A549 (cell line): Measurements from ENCODE around the gene SNCB. TPM values are rescaled to one million over a fixed set of nuclear protein-coding genes. Genes with fewer than 3 reads are reported as not detected.

Experiments
- ATAC-seq, 2 experiments: fragments of 200-7000 bp in 1 of 2; fragments of >200 bp in 1 of 2; cut with Nextera tagmentation in 1 of 2; cut with Tn5 transposase in 1 of 2; 3 replicates each; pipeline versions ENCODE4 v1.8.0 to v1.9.1; 2018 to 2020; ENCODE audit warnings: mild to moderate bottlenecking in 1 of 2, moderate library complexity in 1 of 2
- CTCF ChIA-PET: fragments of 300-600 bp; sonication (Branson Sonifier 250); formaldehyde crosslinking; extraction: SDS; loops from one replicate; lab custom pipeline; 2021; ENCODE audit warnings: antibody characterized with exemption, inconsistent platforms; lab: Yijun Ruan, JAX
- POLR2A ChIA-PET: fragments of 350-600 bp; formaldehyde crosslinking; extraction: SDS; loops from one replicate; lab custom pipeline; 2021; ENCODE audit warnings: antibody characterized with exemption, inconsistent platforms; lab: Yijun Ruan, JAX
- DNase-seq, 2 experiments: peaks; one replicate each; pipeline versions ENCODE4 v3.0.0 to v3.0.0-alpha.2; 2011 to 2016; ENCODE audit warnings: low read depth in 1 of 2, low spot score in 1 of 2
- FAIRE-seq: peaks from 2 replicates; lab custom pipeline; 2011; peaks lifted over from hg19 to GRCh38; lab: Jason Lieb, UNC
- H3K27ac ChIP-seq, 2 experiments: fragments of >200 bp; sonication (Bioruptor Twin); formaldehyde crosslinking; 3 replicates each; pipeline ENCODE4 v1.5.1; 2016 to 2017
- H3K4me1 ChIP-seq: fragments of >200 bp; sonication (Bioruptor Twin); formaldehyde crosslinking; 3 replicates; pipeline ENCODE4 v1.6.1; 2016
- H3K4me2 ChIP-seq: fragments of >200 bp; sonication (Bioruptor Twin); formaldehyde crosslinking; 3 replicates; pipeline ENCODE4 v1.6.1; 2016
- H3K4me3 ChIP-seq: fragments of >200 bp; sonication (Bioruptor Twin); formaldehyde crosslinking; 3 replicates; pipeline ENCODE4 v1.5.1; 2016
- H3K9me3 ChIP-seq: fragments of >200 bp; sonication (Bioruptor Twin); formaldehyde crosslinking; 3 replicates; pipeline ENCODE4 v1.6.1; 2016
- BHLHE40 ChIP-seq: IDR thresholded peaks from 2 replicates; pipeline ENCODE4 v1.6.1; 2012; ENCODE audit warnings: low read depth, low read length, inconsistent platforms
- CBX2 ChIP-seq: fragments of 200-600 bp; sonication (generic); IDR thresholded peaks from 2 replicates; pipeline ENCODE4 v1.6.1; 2016; ENCODE audit warnings: low read depth, mild to moderate bottlenecking, borderline replicate concordance
- CEBPB ChIP-seq, 2 experiments: fragments of >200 bp in 1 of 2; sonication (Bioruptor Twin) in 1 of 2; formaldehyde crosslinking in 1 of 2; IDR thresholded peaks; 2 replicates each; pipeline ENCODE4 v1.6.1; 2012 to 2016
- EHMT2 ChIP-seq: fragments of 200-600 bp; sonication (generic); IDR thresholded peaks from 2 replicates; pipeline ENCODE4 v1.6.1; 2016; ENCODE audit warnings: antibody characterized with exemption, low read depth, mild to moderate bottlenecking, moderate library complexity
- MYC ChIP-seq: IDR thresholded peaks from 2 replicates; pipeline ENCODE4 v1.6.1; 2012; ENCODE audit warnings: mild to moderate bottlenecking, inconsistent platforms, low read length, improper control_type of control experiment, borderline replicate concordance
- PHF8 ChIP-seq: fragments of 200-600 bp; sonication (generic); IDR thresholded peaks from 2 replicates; pipeline ENCODE4 v1.6.1; 2016; ENCODE audit warnings: low read depth, mild to moderate bottlenecking, antibody characterized with exemption, moderate library complexity, borderline replicate concordance
- POLR2A ChIP-seq: IDR thresholded peaks from 2 replicates; pipeline ENCODE4 v1.6.1; 2012; ENCODE audit warnings: mild to moderate bottlenecking, low read length
- POLR2AphosphoS2 ChIP-seq: conservative IDR thresholded peaks from 2 replicates; pipeline ENCODE4 v1.6.1; 2012; ENCODE audit warnings: low read length, improper control_type of control experiment, inconsistent platforms
- RFX5 ChIP-seq: fragments of 450-650 bp; IDR thresholded peaks from 2 replicates; pipeline ENCODE4 v1.7.1; 2014; ENCODE audit warnings: antibody characterized with exemption, mild to moderate bottlenecking, moderate library complexity
- SREBF2 ChIP-seq: fragments of 450-650 bp; IDR thresholded peaks from 2 replicates; pipeline ENCODE4 v1.6.1; 2014; ENCODE audit warnings: mild to moderate bottlenecking, moderate library complexity
- ZFP36 ChIP-seq: fragments of 450-650 bp; IDR thresholded peaks from 2 replicates; pipeline ENCODE4 v1.6.1; 2014; ENCODE audit warnings: borderline replicate concordance; ENCODE audit not compliant: partially characterized antibody
- WGBS: methylation state at CpG from one replicate; pipeline ENCODE4 v1.1.6; 2017; ENCODE audit errors: missing lambda C conversion rate; 5-methylcytosine and 5-hydroxymethylcytosine counted together
- polyA plus RNA-seq, 4 experiments: library from polyadenylated mRNA; depleted of rRNA in 3 of 4; stranded (reverse); fragments of >200 nt; fragmentation: RNase III in 1 of 4; extraction: RNeasy Plus Mini Kit Qiagen cat#74134 plus additional on column Dnase treatment in 1 of 4; gene quantifications; 2 replicates in 3 of 4; 3 replicates in 1 of 4; pipeline ENCODE4 v1.2.3, GENCODE V29; 2011 to 2017
- TF ChIP-seq, protein P1 (sequence below): fragments of 200-600 bp; sonication (generic); IDR thresholded peaks from 2 replicates; pipeline ENCODE4 v1.6.1; 2016; ENCODE audit warnings: antibody characterized with exemption, mild to moderate bottlenecking, moderate library complexity
- TF ChIP-seq, protein P2 (sequence below): fragments of 250-450 bp; sonication (Bioruptor Pico); IDR thresholded peaks from 2 replicates; pipeline ENCODE4 v1.5.0; 2021; ENCODE audit warnings: mild to moderate bottlenecking, moderate library complexity, borderline replicate concordance
- TF ChIP-seq, protein P3 (sequence below): IDR thresholded peaks from 2 replicates; pipeline ENCODE4 v1.6.1; 2012; ENCODE audit warnings: low read depth, borderline replicate concordance

Gene SNCB
- polyA plus RNA-seq, 2 of the 4 experiments (the other 2 are of a cell fraction), result 0.37 to 0.74 TPM

DNA sequence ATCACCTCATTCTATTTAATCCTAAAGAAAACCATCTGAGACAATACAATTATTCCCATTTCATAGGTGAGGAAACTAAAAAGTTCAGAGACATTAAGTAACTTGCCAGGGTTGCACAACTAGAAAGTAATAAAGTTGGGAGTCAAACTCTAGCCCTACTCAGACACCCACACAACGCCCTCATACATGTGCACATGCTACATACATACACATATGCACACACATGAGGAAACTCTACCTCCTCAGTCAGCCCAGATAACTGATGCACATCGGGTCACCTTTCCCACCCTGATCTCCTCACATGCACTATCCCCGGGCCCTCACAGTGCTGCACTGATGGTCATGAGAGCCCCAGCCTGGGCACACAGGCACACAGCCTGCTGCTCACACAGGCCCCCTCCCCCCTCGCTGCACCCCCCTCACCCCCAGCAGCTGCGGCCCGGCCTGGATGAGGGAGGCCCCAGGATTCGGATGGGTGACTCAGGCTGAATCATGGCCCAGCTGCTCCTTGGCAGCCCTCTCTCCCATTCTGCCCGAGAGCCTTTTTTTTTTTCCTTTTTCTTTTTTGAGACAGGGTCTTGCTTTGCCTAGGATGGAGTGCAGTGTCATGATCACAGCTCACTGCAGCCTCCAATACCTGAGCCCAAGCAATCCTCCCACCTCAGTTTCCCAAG, 15.4 kb downstream of the SNCB start (continued):
- TF ChIP-seq, protein P1, sequence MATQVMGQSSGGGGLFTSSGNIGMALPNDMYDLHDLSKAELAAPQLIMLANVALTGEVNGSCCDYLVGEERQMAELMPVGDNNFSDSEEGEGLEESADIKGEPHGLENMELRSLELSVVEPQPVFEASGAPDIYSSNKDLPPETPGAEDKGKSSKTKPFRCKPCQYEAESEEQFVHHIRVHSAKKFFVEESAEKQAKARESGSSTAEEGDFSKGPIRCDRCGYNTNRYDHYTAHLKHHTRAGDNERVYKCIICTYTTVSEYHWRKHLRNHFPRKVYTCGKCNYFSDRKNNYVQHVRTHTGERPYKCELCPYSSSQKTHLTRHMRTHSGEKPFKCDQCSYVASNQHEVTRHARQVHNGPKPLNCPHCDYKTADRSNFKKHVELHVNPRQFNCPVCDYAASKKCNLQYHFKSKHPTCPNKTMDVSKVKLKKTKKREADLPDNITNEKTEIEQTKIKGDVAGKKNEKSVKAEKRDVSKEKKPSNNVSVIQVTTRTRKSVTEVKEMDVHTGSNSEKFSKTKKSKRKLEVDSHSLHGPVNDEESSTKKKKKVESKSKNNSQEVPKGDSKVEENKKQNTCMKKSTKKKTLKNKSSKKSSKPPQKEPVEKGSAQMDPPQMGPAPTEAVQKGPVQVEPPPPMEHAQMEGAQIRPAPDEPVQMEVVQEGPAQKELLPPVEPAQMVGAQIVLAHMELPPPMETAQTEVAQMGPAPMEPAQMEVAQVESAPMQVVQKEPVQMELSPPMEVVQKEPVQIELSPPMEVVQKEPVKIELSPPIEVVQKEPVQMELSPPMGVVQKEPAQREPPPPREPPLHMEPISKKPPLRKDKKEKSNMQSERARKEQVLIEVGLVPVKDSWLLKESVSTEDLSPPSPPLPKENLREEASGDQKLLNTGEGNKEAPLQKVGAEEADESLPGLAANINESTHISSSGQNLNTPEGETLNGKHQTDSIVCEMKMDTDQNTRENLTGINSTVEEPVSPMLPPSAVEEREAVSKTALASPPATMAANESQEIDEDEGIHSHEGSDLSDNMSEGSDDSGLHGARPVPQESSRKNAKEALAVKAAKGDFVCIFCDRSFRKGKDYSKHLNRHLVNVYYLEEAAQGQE, result no peak
- TF ChIP-seq ZFP36 (no peak), EHMT2 (no peak), RFX5 (no peak), POLR2A (no peak), POLR2AphosphoS2 (no peak)
- TF ChIP-seq, protein P2, sequence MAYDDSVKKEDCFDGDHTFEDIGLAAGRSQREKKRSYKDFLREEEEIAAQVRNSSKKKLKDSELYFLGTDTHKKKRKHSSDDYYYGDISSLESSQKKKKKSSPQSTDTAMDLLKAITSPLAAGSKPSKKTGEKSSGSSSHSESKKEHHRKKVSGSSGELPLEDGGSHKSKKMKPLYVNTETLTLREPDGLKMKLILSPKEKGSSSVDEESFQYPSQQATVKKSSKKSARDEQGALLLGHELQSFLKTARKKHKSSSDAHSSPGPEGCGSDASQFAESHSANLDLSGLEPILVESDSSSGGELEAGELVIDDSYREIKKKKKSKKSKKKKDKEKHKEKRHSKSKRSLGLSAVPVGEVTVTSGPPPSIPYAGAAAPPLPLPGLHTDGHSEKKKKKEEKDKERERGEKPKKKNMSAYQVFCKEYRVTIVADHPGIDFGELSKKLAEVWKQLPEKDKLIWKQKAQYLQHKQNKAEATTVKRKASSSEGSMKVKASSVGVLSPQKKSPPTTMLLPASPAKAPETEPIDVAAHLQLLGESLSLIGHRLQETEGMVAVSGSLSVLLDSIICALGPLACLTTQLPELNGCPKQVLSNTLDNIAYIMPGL (CRISPR knock-in tag), result no peak

DNA sequence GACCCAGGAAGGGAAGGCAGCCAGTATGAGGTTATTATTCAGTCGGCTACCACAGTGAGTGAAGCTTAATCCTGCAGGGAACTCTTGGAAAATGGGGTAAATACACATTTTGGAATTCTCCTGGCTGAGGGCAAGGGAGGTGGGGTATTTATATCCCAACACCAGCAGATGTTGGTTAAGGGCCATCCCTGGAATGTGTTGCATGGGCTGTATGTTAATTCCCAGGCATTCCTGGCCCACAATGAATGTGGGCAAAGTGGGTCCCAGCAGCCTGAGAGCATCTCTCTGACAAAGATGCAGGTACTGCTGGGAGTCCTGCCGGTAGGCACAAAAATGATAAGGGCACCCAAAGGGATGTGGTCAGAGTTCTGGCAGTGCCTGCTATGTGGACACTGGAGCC, 17.5 kb downstream of the SNCB start:
- TF ChIP-seq SREBF2, result no peak
- TF ChIP-seq ZFP36, result no peak
- TF ChIP-seq, all 56 proteins: peak for 0
- Histone ChIP-seq H3K27ac (no peak overlapping the region), H3K4me3 (no peak overlapping the region), H3K4me2 (no peak overlapping the region), H3K4me1 (peaks cover 30% of the 10 kb centered on the region), H3K9me3 (no peaks in the 10 kb centered on the region)
- WGBS, result 49% methylated on average over 2 of the region's 2 CpGs
- DNase-seq, result no peak
- ATAC-seq, result no peak
- no peak for FAIRE-seq
- CTCF ChIA-PET, result interaction anchor here (0.8 to 1.2 kb wide), 2 partner anchors 43 to 69 kb away, joined by 3 read pairs; no protein-coding TSS in a partner anchor
- POLR2A ChIA-PET, result no interaction called here

DNA sequence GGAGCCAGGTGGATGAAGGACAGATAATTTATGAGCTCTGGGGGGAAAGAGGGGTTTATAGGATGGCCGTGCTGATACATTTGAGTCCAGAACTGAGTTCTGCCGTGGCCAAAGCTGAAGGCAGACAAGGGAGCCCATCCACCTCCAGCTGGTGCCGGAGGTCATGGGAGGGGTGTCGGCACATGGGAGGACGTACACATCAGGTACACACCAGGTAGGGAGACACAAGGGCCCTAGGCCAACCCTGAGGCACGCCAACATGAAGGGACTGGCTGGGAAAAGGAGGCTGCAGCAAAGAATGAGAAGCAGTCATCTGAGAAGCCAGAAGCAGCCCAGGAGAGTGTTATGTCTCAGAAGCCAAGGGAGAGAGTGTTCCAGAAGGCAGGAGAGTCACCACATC, 18.3 kb downstream of the SNCB start:
- ChIA-PET POLR2A (interaction anchor here (0.7 kb wide), 1 partner anchor 68 kb away, joined by 4 read pairs; no protein-coding TSS in a partner anchor), CTCF (interaction anchor here (0.6 to 1.0 kb wide), 2 partner anchors 19 to 20 kb away, joined by 3 to 5 read pairs; partner anchors contain the start of genes EIF4E1B and SNCB)
- H3K4me2 ChIP-seq, result no peak overlapping the region
- no peak for TF ChIP-seq CBX2
- TF ChIP-seq PHF8, result no peak
- no peak for TF ChIP-seq MYC
- no peak for TF ChIP-seq CEBPB (IDR thresholded peaks at IDR 0.05)
- TF ChIP-seq, protein P3, sequence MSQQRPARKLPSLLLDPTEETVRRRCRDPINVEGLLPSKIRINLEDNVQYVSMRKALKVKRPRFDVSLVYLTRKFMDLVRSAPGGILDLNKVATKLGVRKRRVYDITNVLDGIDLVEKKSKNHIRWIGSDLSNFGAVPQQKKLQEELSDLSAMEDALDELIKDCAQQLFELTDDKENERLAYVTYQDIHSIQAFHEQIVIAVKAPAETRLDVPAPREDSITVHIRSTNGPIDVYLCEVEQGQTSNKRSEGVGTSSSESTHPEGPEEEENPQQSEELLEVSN, result no peak
- no peak for TF ChIP-seq BHLHE40
- H3K9me3 ChIP-seq, result no peaks in the 10 kb centered on the region
- no peak overlapping the region for H3K4me3 ChIP-seq
- H3K27ac ChIP-seq, result no peak overlapping the region
- ATAC-seq (no peak), FAIRE-seq (no peak), DNase-seq (no peak)
- 58% methylated on average over 6 of the region's 6 CpGs for WGBS
- peaks cover 30% of the 10 kb centered on the region for H3K4me1 ChIP-seq
